K562 (cell line): ENCODE measurements around the gene AKR1C3.

Source experiments
- CHCHD3 ChIP-seq: fragments of 250-450 bp; sonication (Bioruptor Pico); IDR thresholded peaks from 2 replicates; pipeline ENCODE4 v2.1.2; 2022; ENCODE audit warnings: mild to moderate bottlenecking
- E2F6 ChIP-seq, 2 experiments: IDR thresholded peaks; 2 replicates each; pipeline ENCODE4 v1.6.1; 2011; ENCODE audit warnings: borderline replicate concordance in 1 of 2, control low read depth in 1 of 2, low read depth in 1 of 2, low read length in 1 of 2, mild to moderate bottlenecking in 1 of 2, mixed read lengths in 1 of 2, moderate library complexity in 1 of 2; ENCODE audit not compliant: insufficient read depth in 1 of 2, insufficient read length in 1 of 2, poor library complexity in 1 of 2, severe bottlenecking in 1 of 2; ENCODE audit errors: extremely low read depth in 1 of 2
- POLR2A ChIP-seq: fragments of 450-650 bp; conservative IDR thresholded peaks from 2 replicates; pipeline ENCODE4 v1.6.1; 2016
- POLR2AphosphoS5 ChIP-seq: IDR thresholded peaks from 2 replicates; pipeline ENCODE4 v1.6.1; 2011; ENCODE audit warnings: mild to moderate bottlenecking, low read depth, low read length, moderate library complexity; ENCODE audit not compliant: control insufficient read depth, insufficient read depth
- SRSF9 ChIP-seq: fragments of 200-400 bp; formaldehyde crosslinking; IDR thresholded peaks from 2 replicates; pipeline ENCODE4 v1.6.1; 2017; ENCODE audit warnings: low read depth, low read length, borderline replicate concordance

- TF ChIP-seq POLR2A (no peak), CHCHD3 (CRISPR knock-in tag) (no peak), E2F6 (IDR thresholded peaks at IDR 0.05; ENCODE audit: borderline replicate concordance in 1 of 2, extremely low read depth in 1 of 2, insufficient read depth in 1 of 2, insufficient read length in 1 of 2, low read depth in 1 of 2, low read length in 1 of 2, poor library complexity in 1 of 2, severe bottlenecking in 1 of 2) (no peak), SRSF9 (no peak), POLR2AphosphoS5 (no peak)
Measured at GRCh38 chr10:5068274-5068984, 25.8 kb upstream of the AKR1C3 start.
